Thyroid gland (tissue), 4 donors: ENCODE measurements around the gene ESRRA. TPM values are rescaled to one million over a fixed set of nuclear protein-coding genes. Genes with fewer than 3 reads are reported as not detected.

Source experiments
- DNase-seq, 2 donors: peaks; one replicate each; pipeline ENCODE4 v3.0.0-alpha.2; 2019
- H3K27ac ChIP-seq, 3 donors: fragments of 200-600 bp; sonication (generic); 1 replicate in 2 of 3; 2 replicates in 1 of 3; pipeline ENCODE4 v1.5.1; 2016 to 2019; ENCODE audit warnings: mild to moderate bottlenecking in 1 of 3, moderate library complexity in 1 of 3
- H3K27me3 ChIP-seq: fragments of 200-600 bp; sonication (generic); one replicate; pipeline ENCODE4 v1.5.1; 2019
- H3K36me3 ChIP-seq, 2 donors: fragments of 200-600 bp; sonication (generic); one replicate each; pipeline ENCODE4 v1.5.1; 2016 to 2019
- H3K4me1 ChIP-seq, 2 donors: fragments of 200-600 bp; sonication (generic); one replicate each; pipeline ENCODE4 v1.5.1; 2017 to 2019
- H3K4me3 ChIP-seq, 3 donors: fragments of 200-600 bp; sonication (generic); replicated peaks in 1 of 3; 1 replicate in 2 of 3; 2 replicates in 1 of 3; pipeline ENCODE4 v1.5.1; 2016; ENCODE audit warnings: mild to moderate bottlenecking in 1 of 3
- H3K9me3 ChIP-seq: fragments of 200-600 bp; sonication (generic); one replicate; pipeline ENCODE4 v1.5.1; 2017
- POLR2A ChIP-seq, 2 donors: fragments of 450-650 bp; IDR thresholded peaks; one replicate each; pipeline ENCODE4 v1.6.1; 2017; ENCODE audit warnings: antibody characterized with exemption in 2 of 2, mild to moderate bottlenecking in 2 of 2, moderate library complexity in 1 of 2
- WGBS, 2 donors: methylation state at CpG; one replicate each; pipeline ENCODE4 v1.1.5; 2017; 5-methylcytosine and 5-hydroxymethylcytosine counted together
- intact Hi-C: fragments of 100-400 bp; cut with DNase I; formaldehyde crosslinking; loops from one replicate; pipeline ENCODE4 v1.15.1; 2023
- total RNA-seq, 4 donors: library from RNA; depleted of rRNA; stranded (reverse); fragments of >200 nt; gene quantifications; one replicate each; pipeline ENCODE4 v1.2.3, GENCODE V29; 2016
- TF ChIP-seq, protein P1 (sequence below), 6 experiments: fragments of 200-600 bp in 3 of 6; fragments of 450-650 bp in 3 of 6; sonication (generic) in 3 of 6; IDR thresholded peaks; one replicate each; pipeline ENCODE4 v1.5.1; 2016 to 2019; ENCODE audit warnings: antibody characterized with exemption in 6 of 6, mild to moderate bottlenecking in 2 of 6, inconsistent platforms in 1 of 6, moderate library complexity in 1 of 6

ESRRA gene
- total RNA-seq, 4 donors from 2014 or later, result 42.8 to 71.6 (median 58.3) TPM

DNA sequence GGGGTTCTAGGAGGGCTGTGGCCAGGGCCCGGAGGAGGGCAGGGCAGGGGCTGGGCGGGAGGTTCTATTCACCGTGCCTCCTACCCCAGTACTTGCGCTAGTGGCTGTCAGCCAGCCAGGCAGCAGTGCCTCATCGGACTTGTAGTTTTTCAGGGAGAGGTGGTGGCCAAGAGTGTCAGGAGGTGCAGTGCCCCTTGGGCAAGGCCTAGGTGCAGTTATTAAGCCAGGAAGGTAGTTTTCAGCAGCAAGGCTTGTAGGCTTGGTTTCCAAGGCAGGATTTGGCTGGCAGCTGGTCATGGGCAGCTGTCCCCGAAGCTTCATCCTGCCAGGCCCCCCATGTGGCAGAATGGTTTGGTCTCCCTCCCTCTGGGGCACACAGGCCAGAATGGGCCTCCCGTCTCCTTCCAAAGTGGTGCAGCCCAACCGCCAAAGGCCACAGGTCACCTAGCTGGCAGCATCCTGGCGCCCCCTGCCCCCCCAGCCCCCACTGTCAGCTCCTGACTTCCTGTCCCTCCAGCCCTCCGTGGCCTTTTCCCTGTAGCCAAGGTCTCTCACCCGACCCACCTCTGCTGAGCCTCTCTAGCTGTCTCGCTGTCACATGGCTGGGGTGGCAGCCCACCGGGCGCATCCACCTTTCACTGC is 43.2 kb downstream of the ESRRA start:
- no peak for DNase-seq
- Histone ChIP-seq H3K9me3 (no peaks in the 10 kb centered on the region), H3K27me3 (no peaks in the 10 kb centered on the region), H3K36me3 (no peaks in the 10 kb centered on the region), H3K27ac (no peak overlapping the region), H3K4me3 (no peak overlapping the region), H3K4me1 (no peaks in the 10 kb centered on the region)
- intact Hi-C loops, result no loop called here
- 66 to 75% methylated on average over 8 to 11 of the region's 14 CpGs for whole genome bisulfite sequencing, 2 donors
- TF ChIP-seq, protein P1, sequence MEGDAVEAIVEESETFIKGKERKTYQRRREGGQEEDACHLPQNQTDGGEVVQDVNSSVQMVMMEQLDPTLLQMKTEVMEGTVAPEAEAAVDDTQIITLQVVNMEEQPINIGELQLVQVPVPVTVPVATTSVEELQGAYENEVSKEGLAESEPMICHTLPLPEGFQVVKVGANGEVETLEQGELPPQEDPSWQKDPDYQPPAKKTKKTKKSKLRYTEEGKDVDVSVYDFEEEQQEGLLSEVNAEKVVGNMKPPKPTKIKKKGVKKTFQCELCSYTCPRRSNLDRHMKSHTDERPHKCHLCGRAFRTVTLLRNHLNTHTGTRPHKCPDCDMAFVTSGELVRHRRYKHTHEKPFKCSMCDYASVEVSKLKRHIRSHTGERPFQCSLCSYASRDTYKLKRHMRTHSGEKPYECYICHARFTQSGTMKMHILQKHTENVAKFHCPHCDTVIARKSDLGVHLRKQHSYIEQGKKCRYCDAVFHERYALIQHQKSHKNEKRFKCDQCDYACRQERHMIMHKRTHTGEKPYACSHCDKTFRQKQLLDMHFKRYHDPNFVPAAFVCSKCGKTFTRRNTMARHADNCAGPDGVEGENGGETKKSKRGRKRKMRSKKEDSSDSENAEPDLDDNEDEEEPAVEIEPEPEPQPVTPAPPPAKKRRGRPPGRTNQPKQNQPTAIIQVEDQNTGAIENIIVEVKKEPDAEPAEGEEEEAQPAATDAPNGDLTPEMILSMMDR (IDR thresholded peaks at IDR 0.05), result no peak
- TF ChIP-seq POLR2A (IDR thresholded peaks at IDR 0.05), result no peak

DNA sequence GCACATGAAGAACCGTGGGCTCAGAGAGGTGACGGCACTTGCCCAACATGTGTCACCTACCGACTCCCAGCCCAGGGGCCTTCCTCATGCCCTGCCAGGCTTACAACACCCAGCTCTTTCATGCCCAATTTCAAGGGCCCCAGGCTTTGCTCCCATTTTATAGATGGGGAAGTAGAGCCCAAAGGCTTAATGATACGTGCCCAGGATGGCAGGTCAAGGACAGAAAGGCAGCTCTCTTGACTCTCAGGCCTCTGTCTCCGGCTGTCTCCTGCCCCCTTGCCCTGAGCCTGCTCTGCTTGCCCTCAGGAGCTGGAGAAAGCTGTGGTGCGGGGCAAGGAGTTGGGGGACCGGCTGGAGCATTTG is 43.7 kb downstream of the ESRRA start:
- Histone ChIP-seq H3K4me3 (no peak overlapping the region), H3K36me3 (no peaks in the 10 kb centered on the region), H3K27me3 (no peaks in the 10 kb centered on the region), H3K9me3 (no peaks in the 10 kb centered on the region), H3K4me1 (no peaks in the 10 kb centered on the region), H3K27ac (no peak overlapping the region)
- no peak for DNase-seq
- no peak for TF ChIP-seq POLR2A (IDR thresholded peaks at IDR 0.05)
- TF ChIP-seq, protein P1 (IDR thresholded peaks at IDR 0.05), result no peak
- WGBS, 2 donors, result 85 to 92% methylated on average over 7 of the region's 7 CpGs
- intact Hi-C loops, result no loop called here

DNA sequence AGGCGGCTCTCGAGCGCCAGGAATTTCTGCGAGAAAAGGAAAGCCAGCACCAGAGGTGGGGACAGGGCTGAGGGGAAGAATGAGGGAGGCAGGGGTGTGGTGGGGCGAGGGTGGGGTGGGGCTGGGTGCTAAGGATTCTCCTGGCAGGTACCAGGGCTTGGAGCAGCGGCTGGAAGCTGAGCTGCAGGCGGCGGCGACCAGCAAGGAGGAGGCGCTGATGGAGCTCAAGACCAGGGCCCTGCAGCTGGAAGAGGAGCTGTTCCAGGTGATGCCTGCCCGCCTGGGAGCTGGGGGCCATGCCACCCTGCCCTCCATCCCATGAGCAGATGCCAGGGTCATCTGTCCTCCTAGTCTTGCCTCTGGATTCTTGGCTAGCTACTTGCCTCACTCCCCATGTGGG is 44.1 kb downstream of the ESRRA start:
- TF ChIP-seq, protein P1 (IDR thresholded peaks at IDR 0.05), result no peak
- no peak for TF ChIP-seq POLR2A (IDR thresholded peaks at IDR 0.05)
- H3K27ac ChIP-seq, result no peak overlapping the region
- intact Hi-C loops, result no loop called here
- no peak overlapping the region for H3K4me3 ChIP-seq
- no peaks in the 10 kb centered on the region for H3K27me3 ChIP-seq
- WGBS, 2 donors, result 73 to 90% methylated on average over 10 to 11 of the region's 11 CpGs
- H3K9me3 ChIP-seq, result no peaks in the 10 kb centered on the region
- H3K4me1 ChIP-seq, result no peaks in the 10 kb centered on the region
- no peak for DNase-seq
- no peaks in the 10 kb centered on the region for H3K36me3 ChIP-seq

DNA sequence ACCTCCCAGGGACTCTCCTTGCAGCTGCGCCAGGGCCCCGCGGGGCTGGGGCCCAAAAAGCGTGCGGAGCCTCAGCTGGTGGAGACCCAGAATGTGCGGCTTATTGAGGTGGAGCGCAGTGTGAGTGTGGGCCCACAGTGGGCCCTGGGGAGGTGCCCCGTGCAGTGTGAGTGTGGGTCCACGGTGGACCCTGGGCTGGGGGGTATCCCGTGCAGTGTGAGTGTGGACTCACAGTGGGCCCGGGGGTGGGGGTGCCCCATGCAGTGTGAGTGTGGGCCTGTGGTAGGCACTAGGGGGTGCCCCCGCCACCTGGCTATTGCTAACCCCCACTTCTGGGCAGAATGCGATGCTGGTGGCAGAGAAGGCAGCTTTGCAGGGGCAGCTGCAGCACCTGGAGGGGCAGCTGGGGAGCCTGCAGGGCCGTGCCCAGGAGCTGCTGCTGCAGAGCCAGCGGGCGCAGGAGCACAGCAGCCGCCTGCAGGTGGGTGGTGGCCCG is 45.9 kb downstream of the ESRRA start:
- H3K4me3 ChIP-seq, result no peak overlapping the region
- no peaks in the 10 kb centered on the region for H3K36me3 ChIP-seq
- no peaks in the 10 kb centered on the region for H3K27me3 ChIP-seq
- WGBS, 2 donors, result 89 to 93% methylated on average over 11 to 13 of the region's 18 CpGs
- H3K4me1 ChIP-seq, result peaks cover 0 to 8% of the 10 kb centered on the region in 2 donors
- no peak for DNase-seq
- H3K27ac ChIP-seq, result no peak overlapping the region
- no peaks in the 10 kb centered on the region for H3K9me3 ChIP-seq
- TF ChIP-seq, protein P1 (IDR thresholded peaks at IDR 0.05), result no peak
- TF ChIP-seq POLR2A (IDR thresholded peaks at IDR 0.05), result no peak
- intact Hi-C loops, result no loop called here

DNA sequence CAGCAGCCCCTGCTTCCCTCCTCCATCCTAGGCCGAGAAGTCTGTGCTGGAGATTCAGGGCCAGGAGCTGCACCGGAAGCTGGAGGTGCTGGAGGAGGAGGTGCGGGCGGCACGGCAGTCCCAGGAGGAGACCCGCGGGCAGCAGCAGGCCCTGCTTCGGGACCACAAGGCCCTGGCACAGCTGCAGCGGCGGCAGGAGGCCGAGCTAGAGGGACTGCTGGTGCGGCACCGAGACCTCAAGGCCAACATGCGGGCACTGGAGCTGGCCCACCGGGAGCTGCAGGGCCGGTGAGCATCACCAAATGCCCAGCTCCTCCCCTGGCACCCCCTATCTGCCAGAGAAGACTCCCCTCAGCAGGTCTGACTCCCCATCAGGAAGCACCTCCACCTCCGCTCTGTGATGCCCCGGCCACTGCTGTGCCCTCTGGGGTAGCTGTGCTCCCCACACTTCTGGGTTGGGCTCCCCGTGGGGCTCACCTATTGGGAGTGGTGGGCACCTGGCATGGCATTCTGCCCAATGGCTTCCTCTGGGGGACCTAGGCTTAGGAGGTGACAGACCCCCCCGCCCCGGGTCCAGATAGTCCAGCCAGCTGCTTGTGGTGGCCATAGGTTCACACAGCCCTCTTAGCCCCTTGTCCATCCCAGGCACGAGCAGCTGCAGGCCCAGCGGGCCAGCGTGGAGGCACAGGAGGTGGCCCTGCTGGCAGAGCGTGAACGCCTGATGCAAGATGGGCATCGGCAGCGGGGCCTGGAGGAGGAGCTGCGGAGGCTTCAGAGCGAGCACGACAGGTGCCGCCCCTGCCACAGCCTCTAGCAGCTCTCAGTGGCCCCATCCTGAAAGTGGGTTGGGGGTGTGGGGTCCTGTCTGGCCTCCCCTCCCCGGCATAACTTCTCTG is 47.0 kb downstream of the ESRRA start:
- no peak overlapping the region for H3K27ac ChIP-seq
- 87 to 95% methylated on average over 14 to 27 of the region's 33 CpGs for WGBS, 2 donors
- H3K4me3 ChIP-seq, result no peak overlapping the region
- no peaks in the 10 kb centered on the region for H3K27me3 ChIP-seq
- no peaks in the 10 kb centered on the region for H3K9me3 ChIP-seq
- H3K4me1 ChIP-seq, result peaks cover 0 to 8% of the 10 kb centered on the region in 2 donors
- no peaks in the 10 kb centered on the region for H3K36me3 ChIP-seq
- no peak for TF ChIP-seq POLR2A (IDR thresholded peaks at IDR 0.05)
- TF ChIP-seq, protein P1 (IDR thresholded peaks at IDR 0.05), result no peak
- DNase-seq, result no peak
- intact Hi-C loops, result no loop called here
